Nephron (organoid): Measurements from ENCODE around the gene LMBR1.
"Not testable (repeated sequence)": the region's sequence is repeated elsewhere in the genome, so short reads cannot be mapped to it uniquely, and the experiment has no call there.

ENCODE experiments used
- H3K27ac Mint-ChIP-seq, 3 experiments: 2 replicates each; pipeline ENCODE4 v1.8.0; 2020; ENCODE audit warnings: mixed read lengths in 3 of 3, mild to moderate bottlenecking in 2 of 3, moderate library complexity in 1 of 3
- H3K27me3 Mint-ChIP-seq: 2 replicates; pipeline ENCODE4 v1.8.0; 2021; ENCODE audit warnings: low read depth, mild to moderate bottlenecking, moderate library complexity, mixed read lengths
- H3K36me3 Mint-ChIP-seq: 2 replicates; pipeline ENCODE4 v1.8.0; 2020; ENCODE audit warnings: low read depth, mixed read lengths
- H3K4me1 Mint-ChIP-seq: 2 replicates; pipeline ENCODE4 v1.8.0; 2020; ENCODE audit warnings: mixed read lengths
- H3K4me3 Mint-ChIP-seq, 3 experiments: 2 replicates each; pipeline ENCODE4 v1.8.0; 2020; ENCODE audit warnings: mild to moderate bottlenecking in 3 of 3, mixed read lengths in 3 of 3, moderate library complexity in 2 of 3
- H3K9me3 Mint-ChIP-seq: 2 replicates; pipeline ENCODE4 v1.8.0; 2020; ENCODE audit warnings: mixed read lengths
- CTCF ChIP-seq, 3 experiments: fragments of 200-600 bp; sonication (generic); IDR thresholded peaks; one replicate each; pipeline ENCODE4 v1.5.0; 2021; ENCODE audit warnings: antibody characterized with exemption in 3 of 3; ENCODE audit not compliant: unreplicated experiment in 3 of 3

The LMBR1 gene

GRCh38 chr7:156875766-156876165, 17.2 kb downstream of the LMBR1 start:
- Mint-ChIP-seq H3K4me3 (no peak overlapping the region), H3K9me3 (peaks cover 64% of the 10 kb centered on the region), H3K27ac (no peak overlapping the region), H3K36me3 (peaks cover 84% of the 10 kb centered on the region), H3K4me1 (no peaks in the 10 kb centered on the region), H3K27me3 (no peaks in the 10 kb centered on the region)
- TF ChIP-seq CTCF (IDR thresholded peaks at IDR 0.05; ENCODE audit: unreplicated experiment in 3 of 3) = no peak

GRCh38 chr7:156868363-156868762, 24.6 kb downstream of the LMBR1 start:
- H3K9me3 Mint-ChIP-seq = peaks cover 28% of the 10 kb centered on the region
- H3K27ac Mint-ChIP-seq, H3K4me3 Mint-ChIP-seq, H3K27me3 Mint-ChIP-seq, H3K4me1 Mint-ChIP-seq: not testable (repeated sequence)
- peaks cover 58% of the 10 kb centered on the region for H3K36me3 Mint-ChIP-seq

- H3K27ac Mint-ChIP-seq = no peak overlapping the region
- TF ChIP-seq CTCF (IDR thresholded peaks at IDR 0.05; ENCODE audit: unreplicated experiment in 3 of 3) = no peak
Measured at GRCh38 chr7:156865493-156865892, 27.5 kb downstream of the LMBR1 start.

GRCh38 chr7:156862022-156862421, 31.0 kb downstream of the LMBR1 start:
- not testable (repeated sequence) for H3K4me1 Mint-ChIP-seq, H3K4me3 Mint-ChIP-seq
- H3K9me3 Mint-ChIP-seq = peaks cover 51% of the 10 kb centered on the region

More at GRCh38 chr7:156865493-156865892, 27.5 kb downstream of the LMBR1 start:
- peaks cover 35% of the 10 kb centered on the region for H3K9me3 Mint-ChIP-seq
- H3K36me3 Mint-ChIP-seq = peaks cover 57% of the 10 kb centered on the region
- H3K27me3 Mint-ChIP-seq = no peaks in the 10 kb centered on the region
- H3K4me3 Mint-ChIP-seq = no peak overlapping the region
- H3K4me1 Mint-ChIP-seq = no peaks in the 10 kb centered on the region

GRCh38 chr7:156861212-156861611, 31.8 kb downstream of the LMBR1 start:
- Mint-ChIP-seq H3K4me1 (no peaks in the 10 kb centered on the region), H3K4me3 (no peak overlapping the region), H3K27me3 (no peaks in the 10 kb centered on the region), H3K9me3 (peaks cover 58% of the 10 kb centered on the region), H3K27ac (no peak overlapping the region), H3K36me3 (peaks cover 77% of the 10 kb centered on the region)
- no peak for TF ChIP-seq CTCF (IDR thresholded peaks at IDR 0.05; ENCODE audit: unreplicated experiment in 3 of 3)

More at GRCh38 chr7:156862022-156862421, 31.0 kb downstream of the LMBR1 start:
- not testable (repeated sequence) for H3K27ac Mint-ChIP-seq, H3K27me3 Mint-ChIP-seq
- H3K36me3 Mint-ChIP-seq = peaks cover 76% of the 10 kb centered on the region

GRCh38 chr7:156860099-156860498, 32.9 kb downstream of the LMBR1 start:
- H3K4me3 Mint-ChIP-seq, H3K4me1 Mint-ChIP-seq: not testable (repeated sequence)
- peaks cover 79% of the 10 kb centered on the region for H3K36me3 Mint-ChIP-seq

GRCh38 chr7:156858523-156858922, 34.5 kb downstream of the LMBR1 start:
- Mint-ChIP-seq H3K4me1 (no peaks in the 10 kb centered on the region), H3K27ac (no peak overlapping the region), H3K36me3 (peaks cover 88% of the 10 kb centered on the region), H3K4me3 (no peak overlapping the region), H3K9me3 (peaks cover 74% of the 10 kb centered on the region), H3K27me3 (no peaks in the 10 kb centered on the region)
- TF ChIP-seq CTCF (IDR thresholded peaks at IDR 0.05; ENCODE audit: unreplicated experiment in 3 of 3) = no peak

More at GRCh38 chr7:156860099-156860498, 32.9 kb downstream of the LMBR1 start:
- not testable (repeated sequence) for H3K27me3 Mint-ChIP-seq, H3K27ac Mint-ChIP-seq
- H3K9me3 Mint-ChIP-seq = peaks cover 68% of the 10 kb centered on the region
